ENCODE data around the gene PREX1.

The PREX1 gene

DNA sequence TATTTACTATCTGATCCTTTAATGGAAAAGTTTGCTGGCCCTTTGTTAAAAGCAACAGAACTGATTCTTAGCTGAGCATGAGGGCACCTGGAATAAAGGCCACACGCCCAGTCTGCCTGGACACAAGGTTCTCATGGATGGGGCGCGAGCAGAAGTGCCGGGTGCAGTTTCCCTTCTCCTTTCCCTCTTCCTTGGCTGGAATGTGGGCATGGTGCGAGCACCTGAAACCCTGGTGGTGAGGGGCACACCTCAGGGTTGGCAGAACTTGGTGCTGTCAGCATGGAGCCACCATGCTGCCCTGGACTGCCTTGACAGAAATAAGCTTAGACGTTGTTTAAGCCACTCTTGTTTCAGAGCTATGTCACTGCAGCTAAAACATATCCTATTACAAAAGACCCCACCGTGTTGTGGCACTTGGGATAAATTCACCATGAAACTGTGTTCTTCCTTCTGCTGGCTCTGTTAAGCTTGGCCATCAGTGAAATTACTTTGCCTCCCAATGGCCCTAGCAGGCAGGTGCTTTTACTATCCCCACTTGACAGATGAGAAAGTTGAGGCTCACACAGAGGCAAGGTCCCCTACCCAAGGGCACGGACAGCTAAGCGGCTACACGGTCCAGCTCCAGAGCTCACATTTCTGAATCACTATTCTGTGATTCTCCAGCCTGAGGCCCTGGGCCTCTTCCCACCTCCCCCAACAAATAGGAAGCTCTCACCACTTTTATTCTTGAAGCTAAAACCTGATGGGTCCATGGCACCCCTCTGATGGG is 115.9 kb downstream of the PREX1 start:
- no peak for DNase-seq

DNA sequence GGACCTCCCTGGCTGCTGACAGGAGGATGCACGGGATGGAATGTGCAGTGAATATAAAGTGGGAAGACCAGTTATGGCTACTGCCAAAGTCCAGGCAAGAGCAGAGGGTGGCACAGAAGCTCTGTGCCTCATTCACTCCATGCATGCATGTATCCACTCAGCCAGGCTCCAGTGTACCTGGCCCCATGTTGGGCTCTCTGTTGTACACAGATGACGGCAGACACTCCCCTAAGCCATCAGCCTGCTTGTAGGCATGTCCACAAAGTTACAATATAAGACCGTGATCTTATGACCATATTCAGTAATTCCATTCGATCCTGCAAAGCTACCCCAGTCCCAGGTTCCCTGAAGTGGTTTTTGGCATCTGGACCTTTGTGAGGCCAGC is 116.8 kb downstream of the PREX1 start:
- DNase-seq, result no peak

DNA sequence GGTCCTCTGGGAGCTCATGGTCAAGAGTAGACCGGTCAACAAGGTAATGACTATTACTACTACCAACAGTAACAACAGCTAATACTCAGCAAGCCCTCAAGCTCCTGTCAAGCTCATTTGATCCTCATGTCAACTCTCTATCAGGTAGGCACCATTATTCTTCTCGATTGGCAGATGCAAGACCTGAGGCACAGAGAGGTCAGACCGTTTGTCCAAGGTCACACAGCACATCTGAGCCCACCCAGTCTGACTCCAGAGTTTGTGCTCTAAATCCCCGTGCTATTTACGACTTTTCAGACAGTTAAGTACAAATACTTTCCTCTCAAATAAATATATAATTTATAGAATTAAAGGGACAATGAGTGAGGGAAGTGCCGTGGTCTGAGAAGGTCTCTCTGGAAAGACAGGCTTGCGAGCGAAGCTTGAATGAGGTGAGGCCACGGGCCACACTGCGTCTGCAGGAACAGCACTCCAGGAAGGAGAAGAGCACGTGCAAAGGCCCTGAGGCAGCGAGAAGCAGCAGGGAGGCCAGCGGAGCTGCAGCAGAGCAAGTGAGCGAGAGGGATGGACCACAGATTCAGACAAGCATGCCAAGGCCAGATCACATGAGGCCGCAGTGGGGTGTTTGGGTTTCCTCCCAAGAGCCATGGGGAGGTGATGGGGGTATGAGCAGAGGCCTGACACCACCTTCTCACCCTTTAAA is 117.3 kb downstream of the PREX1 start:
- DNase-seq, result no peak

DNA sequence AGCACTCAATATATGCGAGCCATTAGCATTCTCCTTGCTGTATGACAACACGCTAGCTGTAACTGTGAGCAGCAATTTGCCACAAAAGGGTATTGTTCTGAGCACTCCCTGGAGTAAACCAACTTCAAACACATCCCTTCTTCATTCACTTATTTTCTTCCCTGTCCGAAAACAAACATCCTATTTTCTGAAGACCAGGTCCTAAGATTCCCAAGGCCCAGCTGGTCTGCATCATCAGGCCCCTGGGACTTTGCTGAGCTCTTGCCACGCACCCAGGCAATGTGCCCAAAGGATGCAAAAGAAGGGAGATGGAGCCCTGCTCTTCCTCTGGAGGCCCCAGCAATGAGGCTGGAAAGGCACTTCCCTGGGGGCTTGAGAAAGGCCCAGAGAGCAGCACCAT is 118.1 kb downstream of the PREX1 start:
- no peak for DNase-seq

DNA sequence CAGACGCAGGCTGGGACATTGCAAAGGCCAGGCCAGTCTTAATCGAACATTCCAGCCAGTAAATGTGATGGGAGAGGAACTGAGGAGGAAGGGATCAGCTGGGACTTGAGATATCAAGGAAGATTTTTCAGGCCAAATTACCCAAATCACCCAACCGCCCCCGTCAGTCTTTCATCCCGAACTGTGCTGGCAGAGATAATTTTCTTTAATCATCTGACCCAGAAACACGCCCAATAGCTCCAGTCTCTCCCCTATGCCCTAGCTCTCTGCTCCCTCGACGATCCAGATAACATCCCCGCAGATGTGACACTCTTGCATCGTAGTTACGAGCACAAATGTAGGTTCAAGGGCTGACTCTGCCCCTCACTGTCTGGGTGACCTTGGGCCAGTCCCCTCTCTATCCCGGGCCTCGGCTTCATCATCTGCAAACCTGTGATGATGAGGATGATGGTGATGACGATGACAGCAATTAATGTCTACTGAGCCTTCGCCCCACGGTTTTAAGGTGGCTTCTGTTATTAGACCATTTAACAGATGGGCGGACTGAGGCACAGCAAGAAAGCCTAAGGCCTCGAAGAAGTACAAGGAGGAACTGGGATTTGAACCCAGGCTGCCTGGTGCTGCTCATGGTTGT is 118.6 kb downstream of the PREX1 start:
- DNase-seq, result no peak

DNA sequence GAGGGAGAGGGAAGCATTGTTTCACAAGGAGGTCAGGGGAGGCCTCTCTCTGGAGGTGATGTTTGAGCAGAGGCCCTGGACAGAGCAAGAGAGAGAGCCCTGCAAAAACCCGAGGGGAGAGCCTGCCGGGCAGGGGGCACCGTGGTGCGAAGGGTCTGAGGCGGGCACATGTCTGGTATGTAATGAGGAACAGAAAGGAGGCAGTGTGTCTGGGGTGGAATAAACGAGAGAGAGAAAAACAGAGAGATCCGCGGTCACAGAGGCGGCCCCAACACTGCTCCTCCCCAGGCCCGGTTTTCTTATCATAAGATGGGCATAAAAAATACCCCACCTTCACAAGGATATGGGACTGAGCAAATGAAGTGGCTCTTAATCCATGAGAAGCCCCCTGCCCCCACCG is 119.2 kb downstream of the PREX1 start:
- DNase-seq, result no peak

DNA sequence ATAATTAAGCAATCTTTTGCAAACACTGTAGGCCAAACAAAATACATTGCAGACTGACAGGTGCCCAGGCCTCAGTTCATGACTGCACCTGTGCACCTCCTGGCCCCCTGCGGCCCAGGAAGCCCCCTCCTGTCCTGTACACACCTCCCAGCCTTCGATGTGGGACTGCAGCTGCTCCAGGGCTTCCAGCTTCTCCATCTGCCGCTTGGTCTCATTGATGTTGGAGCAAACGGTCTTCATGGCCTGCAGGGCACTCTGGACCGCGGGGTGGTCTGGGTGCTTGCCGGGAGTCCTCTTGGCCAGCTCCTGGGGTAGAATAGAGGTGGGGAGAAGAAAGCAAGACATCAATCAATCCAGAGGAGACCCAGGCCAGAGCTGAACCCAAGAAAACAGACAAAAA is 119.7 kb downstream of the PREX1 start:
- DNase-seq, result no peak

DNA sequence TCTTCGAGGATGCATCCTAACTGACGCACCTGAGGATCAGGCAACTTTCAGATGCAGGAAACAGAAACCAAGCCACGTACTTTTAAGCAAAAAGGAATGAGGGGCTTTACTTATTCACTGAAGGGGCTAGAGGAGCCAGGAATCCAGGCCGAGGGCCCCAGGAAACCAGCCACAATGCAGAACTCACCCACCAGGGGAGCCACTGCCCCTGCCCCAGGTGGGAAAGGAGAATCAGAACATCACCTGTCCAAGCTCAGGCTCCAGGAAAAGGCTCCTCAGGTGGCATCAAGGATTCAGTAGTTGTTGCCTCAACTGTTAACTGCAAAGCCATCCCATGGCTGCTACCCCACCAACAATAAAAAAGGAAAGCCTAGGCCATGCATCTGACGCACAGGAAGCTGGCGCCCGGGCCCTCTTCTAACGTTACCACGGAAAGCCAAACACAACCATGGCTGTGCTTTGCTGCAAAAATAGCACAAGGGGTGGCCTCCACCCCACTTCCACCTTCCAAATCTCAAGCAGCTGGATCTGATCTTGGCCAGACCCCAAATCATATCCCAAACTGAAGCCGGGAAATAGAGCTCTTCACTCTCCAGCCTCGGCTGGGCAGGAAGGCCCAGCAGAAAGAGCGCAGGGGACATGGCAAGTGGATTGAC is 121.0 kb downstream of the PREX1 start:
- DNase-seq, result no peak

DNA sequence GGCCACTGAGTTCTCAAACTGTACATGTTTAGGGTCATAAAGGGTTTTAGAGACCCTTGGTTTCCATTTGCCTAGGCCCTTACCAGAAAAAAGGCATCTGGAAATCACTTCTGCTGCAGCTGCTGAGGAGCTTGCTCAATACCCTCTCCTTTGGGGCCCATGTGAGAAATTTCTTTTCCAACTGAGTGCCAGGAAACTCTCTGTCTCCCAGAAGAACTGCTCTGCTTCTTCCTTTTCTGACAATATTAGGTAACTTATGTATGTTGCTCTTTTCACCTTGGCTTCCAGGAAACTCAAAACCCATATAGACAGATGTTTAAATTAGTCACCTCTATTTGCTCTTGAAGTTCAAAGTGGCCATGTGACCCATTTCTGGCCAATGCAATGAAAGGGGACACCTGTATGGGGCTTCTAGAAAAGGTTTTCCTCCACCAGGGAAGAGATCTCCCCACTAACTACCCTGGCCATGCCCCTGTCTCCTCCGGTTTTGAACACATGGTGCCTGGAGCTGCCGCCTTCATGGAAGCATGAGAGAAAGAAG is 121.6 kb downstream of the PREX1 start:
- no peak for DNase-seq

DNA sequence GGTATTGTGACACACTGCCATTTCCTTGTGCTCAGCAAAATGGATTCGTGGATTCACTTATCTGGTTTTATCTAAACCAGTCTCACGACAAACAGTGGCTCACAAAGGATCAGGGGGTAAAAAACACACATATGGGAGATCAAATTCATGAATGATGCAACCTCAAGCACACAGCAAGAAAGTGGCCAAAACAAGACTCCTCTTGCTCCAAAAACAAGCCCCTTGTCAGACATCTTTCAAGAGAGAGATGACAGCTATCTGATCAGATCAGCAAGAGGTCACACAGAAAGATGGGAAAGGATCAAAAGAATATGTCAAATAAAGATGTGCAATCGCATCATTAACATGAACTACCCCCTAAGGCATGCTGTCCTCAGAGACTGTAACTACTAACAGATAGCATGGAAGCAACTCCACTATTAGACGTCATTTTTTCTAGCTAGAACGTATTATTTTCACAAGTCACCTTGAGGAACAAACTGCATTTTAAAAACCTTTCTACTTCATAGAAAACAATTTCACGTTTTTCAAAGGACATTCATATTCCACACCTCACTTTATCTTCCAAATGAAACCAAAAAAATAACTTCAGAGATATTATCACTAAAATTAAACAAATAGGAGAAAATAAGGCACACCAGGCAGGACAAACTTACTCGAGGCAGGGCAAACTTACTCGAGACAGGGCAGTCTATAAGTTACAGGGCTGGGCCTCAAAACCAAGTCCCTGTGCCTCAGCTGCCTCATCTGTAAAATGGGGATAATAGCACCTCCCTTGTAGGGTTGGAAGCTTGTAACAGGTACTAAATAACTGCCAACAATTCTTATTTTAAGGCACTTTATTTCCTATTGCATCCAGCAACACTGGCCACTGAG is 122.3 kb downstream of the PREX1 start:
- no peak for DNase-seq

DNA sequence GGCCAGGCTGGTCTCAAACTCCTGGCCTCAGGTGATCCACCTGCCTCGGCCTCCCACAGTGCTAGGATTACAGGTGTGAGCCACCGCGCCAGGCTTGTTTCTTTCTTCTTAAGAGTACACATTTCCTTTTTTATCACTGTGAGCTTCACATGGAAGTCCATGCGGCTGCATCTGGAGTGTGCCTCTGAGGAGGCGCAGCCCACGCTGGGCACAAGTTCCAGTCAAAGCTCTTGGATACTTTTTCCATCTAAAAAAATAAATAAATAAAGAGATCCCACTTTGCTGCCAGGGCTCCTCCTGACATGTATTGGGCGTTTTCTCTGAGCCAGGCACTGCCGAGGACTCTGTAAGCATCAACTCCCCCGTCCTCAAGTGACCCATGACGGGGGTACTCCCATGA is 123.0 kb downstream of the PREX1 start:
- DNase-seq, result no peak

DNA sequence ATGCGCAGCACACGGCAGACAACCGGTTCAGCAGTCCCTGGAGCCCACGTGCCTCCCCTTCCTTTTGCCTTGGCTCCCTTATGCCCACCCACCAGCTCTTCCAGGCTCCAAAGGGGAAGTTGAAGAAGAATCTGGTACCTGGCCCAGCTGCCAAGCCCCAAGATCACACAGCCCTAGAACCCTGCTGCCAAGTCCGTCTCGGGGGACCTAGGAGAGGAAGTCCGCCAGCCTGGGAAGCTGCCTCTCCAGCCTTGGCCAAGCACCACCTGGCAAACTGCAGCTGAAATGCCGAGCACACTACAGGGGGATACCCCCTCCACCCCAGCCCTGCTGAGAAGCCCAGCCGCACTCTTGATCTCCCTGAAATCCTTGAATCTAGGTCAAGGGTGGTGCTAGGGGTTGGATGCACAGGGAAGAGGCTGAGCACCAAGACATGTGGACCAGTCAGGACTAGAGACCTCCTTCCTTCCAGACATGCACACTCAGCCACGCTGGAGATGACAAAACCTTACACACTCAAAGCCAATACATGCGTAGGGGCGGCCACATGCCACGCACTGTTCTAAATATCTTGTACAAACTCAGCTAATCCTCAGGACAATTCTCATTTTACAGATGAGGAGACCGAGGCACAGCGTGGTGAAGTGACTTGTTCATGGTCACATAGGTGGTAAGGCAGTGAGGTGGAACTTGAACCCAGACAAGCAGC is 124.1 kb downstream of the PREX1 start:
- no peak for DNase-seq

DNA sequence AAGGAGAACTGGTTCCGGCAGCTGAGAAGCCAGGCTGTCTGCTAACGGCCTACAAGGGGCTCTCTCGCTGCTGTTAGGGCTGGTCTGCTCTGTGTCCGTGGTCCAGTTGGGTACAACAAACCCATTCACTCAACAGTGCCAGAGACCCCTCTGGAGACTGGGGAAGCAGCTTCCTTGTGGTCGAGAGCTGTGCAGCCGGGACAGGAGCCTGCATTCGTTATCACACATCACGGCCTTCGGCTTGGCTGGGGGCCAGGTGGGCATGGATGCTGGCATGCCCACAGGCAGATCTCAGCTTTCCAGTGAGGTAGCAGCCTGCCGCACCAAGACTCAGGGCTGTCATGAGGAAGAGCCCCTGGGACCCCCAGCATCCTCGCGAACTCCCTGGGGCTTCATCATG is 124.7 kb downstream of the PREX1 start:
- DNase-seq, result no peak

DNA sequence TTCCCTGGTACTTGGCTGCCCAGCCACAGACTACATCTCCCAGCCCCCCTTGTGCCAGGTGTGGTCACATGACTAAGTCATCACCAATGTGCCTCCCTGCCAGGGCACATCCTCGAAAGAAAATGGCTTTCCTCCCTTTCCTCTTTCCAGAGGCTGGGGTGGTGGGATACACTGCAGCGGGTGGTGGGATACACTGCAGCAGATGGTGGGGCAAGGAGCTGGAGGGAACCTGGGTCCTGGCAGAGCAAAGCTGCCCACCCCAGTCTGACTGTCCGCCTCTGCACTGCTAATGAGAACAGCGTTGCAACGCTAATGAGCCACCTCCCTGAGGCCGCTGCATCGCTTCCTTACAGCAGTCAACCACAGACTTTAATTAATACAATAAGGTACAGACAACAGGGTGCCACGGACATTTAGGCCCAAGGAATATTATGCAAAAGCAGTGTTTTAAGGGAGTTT is 125.3 kb downstream of the PREX1 start:
- DNase-seq, result no peak

DNA sequence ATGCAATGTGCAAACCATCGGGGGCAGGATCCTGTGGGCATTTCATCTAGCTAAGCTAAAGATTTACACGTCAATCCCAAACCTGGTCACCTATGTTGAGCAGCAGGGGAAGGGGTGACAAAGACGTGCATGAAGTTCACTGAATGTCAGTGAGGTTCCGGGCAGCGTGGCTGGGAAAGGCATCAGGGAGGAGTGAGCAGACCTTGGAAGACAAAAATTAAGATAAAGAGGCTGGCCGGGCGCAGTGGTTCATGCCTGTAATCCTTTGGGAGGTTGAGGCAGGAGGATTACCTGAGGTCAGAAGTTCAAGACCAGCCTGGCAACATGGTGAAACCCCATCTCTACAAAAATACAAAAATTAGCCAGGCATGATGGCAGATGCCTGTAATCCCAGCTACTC is 126.1 kb downstream of the PREX1 start:
- DNase-seq, result no peak

DNA sequence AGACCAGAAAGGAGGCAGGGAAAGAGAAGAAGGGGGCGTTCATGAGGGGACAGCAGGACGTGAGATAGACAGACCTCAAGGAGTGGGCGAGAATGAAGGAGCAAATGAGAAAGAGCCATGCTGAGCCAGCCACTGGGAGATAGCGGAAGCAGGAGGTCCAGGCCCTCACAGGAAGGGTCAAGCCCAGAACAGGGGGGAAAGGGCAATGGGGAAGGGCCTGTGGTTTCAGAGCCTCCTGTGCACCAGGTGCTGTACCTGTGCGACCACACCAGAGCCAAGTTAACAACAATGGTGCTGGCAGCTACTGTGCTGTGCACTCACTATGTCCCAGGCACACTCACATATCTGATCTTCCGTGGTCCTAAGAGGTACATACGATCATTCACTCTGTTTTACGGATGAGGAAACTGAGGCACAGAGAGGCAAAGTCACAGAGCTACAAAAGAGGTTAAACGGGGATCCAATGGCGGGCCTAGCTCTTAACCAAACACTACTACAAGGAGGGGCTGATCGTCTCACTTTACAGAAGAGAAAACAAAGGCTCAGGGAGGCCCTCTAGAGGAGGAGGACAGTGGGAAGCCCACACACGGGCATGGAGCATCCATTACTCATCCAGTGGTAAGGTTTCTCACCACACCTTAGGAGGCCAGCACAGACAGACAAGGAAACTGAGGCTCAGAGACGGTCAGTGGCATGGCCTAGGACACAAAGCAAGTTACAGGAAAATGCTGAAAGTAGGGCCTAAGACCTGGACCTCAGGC is 129.1 kb downstream of the PREX1 start:
- no peak for DNase-seq

DNA sequence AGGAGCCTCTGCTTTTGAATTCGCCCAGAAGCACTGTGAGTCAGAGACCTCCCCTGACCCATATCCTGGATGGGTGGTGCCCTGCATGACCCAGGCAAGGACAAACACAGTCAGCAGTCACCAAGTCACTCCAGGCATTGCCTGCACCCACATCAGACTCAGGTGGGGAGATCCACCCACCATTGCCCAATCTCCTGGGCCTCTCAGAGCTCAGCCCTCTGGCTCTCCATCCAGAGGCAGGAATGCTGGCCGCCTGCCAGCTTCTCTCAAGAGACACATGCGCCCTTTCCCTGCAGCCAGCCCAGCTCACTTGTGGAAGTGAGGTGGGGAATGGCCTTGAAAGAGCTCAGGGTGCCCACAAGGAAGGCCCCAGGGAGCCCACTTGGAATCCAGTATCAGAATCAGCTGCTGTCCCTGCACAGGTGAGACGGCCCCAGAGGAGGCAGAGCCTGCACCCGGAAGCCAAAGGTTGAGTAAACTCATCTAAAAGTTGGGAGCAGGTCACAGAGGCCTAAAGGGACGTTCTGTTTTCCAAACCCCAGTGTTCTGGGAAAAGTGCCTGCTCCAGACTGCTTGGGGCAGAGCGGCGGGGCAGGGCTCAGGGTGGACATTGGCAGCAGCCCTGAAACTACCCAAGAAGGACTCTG is 129.8 kb downstream of the PREX1 start:
- DNase-seq, result no peak

DNA sequence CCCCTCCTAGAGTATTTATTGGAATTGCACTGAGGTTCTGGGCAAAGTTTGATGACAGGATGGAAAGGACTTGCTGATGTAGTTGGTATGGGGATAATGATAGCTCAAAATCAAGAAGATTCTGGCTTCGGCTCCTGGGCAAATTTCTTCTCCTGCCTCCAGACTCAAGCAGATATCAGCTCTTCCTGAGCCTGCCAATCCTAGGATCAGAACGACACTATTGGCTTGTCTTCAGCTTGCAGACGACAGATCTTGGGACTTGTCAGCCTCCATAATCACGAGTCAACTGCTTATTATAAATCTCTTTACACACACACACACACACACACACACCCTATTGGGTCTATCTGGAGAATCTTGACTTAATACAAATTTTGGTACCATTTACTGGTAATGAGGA is 131.1 kb downstream of the PREX1 start:
- DNase-seq, result no peak

DNA sequence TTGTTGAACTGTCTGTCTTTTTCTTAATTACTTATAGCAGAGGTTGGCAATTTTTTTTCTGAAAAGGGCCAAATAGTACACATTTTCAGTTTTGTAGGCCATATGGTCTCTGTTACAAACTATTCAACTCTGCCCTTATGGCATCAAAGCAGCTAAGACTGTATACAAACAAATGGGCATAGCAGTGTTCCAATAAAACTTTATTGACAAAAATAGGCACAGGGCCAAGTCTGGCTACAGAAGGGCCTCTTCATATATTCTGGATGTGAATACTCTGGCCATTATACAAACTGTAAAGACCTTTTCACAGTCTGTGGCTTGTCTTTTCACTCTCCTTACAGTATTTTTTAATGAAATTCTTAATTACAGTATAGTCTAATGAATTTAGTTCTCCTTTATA is 132.1 kb downstream of the PREX1 start:
- DNase-seq, result no peak

DNA sequence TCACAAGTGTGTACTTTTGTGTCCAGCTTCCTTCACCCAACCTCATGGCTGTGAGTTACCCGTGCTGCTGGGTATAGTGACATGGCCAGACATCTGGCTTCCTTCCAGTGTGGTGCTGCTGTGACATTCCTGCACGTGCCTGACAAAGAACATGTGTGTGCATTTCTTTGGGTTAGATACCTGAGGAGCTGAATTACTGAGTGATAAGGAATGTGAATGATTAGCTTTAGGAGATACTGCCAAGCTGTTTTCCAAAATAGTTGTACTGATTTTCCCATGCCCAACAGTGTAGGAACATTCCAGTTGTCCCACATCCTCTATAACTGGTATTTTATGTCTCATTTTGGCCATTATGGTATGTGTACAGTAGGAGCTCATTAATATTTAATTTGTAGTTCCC is 132.5 kb downstream of the PREX1 start:
- no peak for DNase-seq

Data from activated naive CD4-positive, alpha-beta T cell treated with anti-CD3 and anti-CD28 coated beads, Interleukin-2, amount 50 U/mL, for 16 hours (primary cell).